Measurements from ENCODE around the gene TCERG1L.
"Not testable (repeated sequence)": the region's sequence is repeated elsewhere in the genome, so short reads cannot be mapped to it uniquely, and the experiment has no call there.

The TCERG1L gene

GRCh38 chr10:131311661-131312477 is at the start of gene TCERG1L:
TCERG1L (minus strand) TSS chr10:131311721; CDS start chr10:131311635, 86 bp downstream.
- no peak for DNase-seq (ENCODE audit: low spot score)

- DNase-seq (ENCODE audit: low spot score) = no peak
Observed at GRCh38 chr10:131358741-131359442, 47.4 kb upstream of the TCERG1L start.

GRCh38 chr10:131356442-131356841 is 44.9 kb upstream of the TCERG1L start:
- DNase-seq (ENCODE audit: low spot score) = no peak

- no peak for DNase-seq (ENCODE audit: low spot score)
Observed at GRCh38 chr10:131355881-131356280, 44.4 kb upstream of the TCERG1L start.

GRCh38 chr10:131355056-131355455 is 43.5 kb upstream of the TCERG1L start:
- no peak for DNase-seq (ENCODE audit: low spot score)

- DNase-seq (ENCODE audit: low spot score) = no peak
Observed at GRCh38 chr10:131354380-131354779, 42.9 kb upstream of the TCERG1L start.

GRCh38 chr10:131352765-131353290 is 41.3 kb upstream of the TCERG1L start:
- DNase-seq (ENCODE audit: low spot score) = no peak

- DNase-seq (ENCODE audit: low spot score) = no peak
Observed at GRCh38 chr10:131350660-131351059, 39.1 kb upstream of the TCERG1L start.

GRCh38 chr10:131350245-131350644 is 38.7 kb upstream of the TCERG1L start:
- DNase-seq (ENCODE audit: low spot score) = no peak

GRCh38 chr10:131346456-131346855 is 34.9 kb upstream of the TCERG1L start:
- no peak for DNase-seq (ENCODE audit: low spot score)

GRCh38 chr10:131345691-131346090 is 34.2 kb upstream of the TCERG1L start:
- no peak for DNase-seq (ENCODE audit: low spot score)

- no peak for DNase-seq (ENCODE audit: low spot score)
Observed at GRCh38 chr10:131344747-131345146, 33.2 kb upstream of the TCERG1L start.

GRCh38 chr10:131337741-131338140 is 26.2 kb upstream of the TCERG1L start:
- no peak for DNase-seq (ENCODE audit: low spot score)

GRCh38 chr10:131332821-131333220 is 21.3 kb upstream of the TCERG1L start:
- no peak for DNase-seq (ENCODE audit: low spot score)

- DNase-seq (ENCODE audit: low spot score) = no peak
Observed at GRCh38 chr10:131323880-131324279, 12.4 kb upstream of the TCERG1L start.

GRCh38 chr10:131323025-131323424 is 11.5 kb upstream of the TCERG1L start:
- DNase-seq (ENCODE audit: low spot score) = no peak

- DNase-seq (ENCODE audit: low spot score) = not testable (repeated sequence)
Observed at GRCh38 chr10:131322575-131322974, 11.1 kb upstream of the TCERG1L start.

GRCh38 chr10:131320860-131321604 is 9.5 kb upstream of the TCERG1L start:
- DNase-seq (ENCODE audit: low spot score) = no peak

- no peak for DNase-seq (ENCODE audit: low spot score)
Observed at GRCh38 chr10:131318814-131319213, 7.3 kb upstream of the TCERG1L start.

- DNase-seq (ENCODE audit: low spot score) = no peak
Observed at GRCh38 chr10:131318291-131318690, 6.8 kb upstream of the TCERG1L start.

GRCh38 chr10:131316321-131317075 is 5.0 kb upstream of the TCERG1L start:
- no peak for DNase-seq (ENCODE audit: low spot score)

GRCh38 chr10:131315344-131315743 is 3.8 kb upstream of the TCERG1L start:
- DNase-seq (ENCODE audit: low spot score) = no peak

Measured in D341Med (cell line).